ENCODE results near the gene XPC. TPM values are rescaled to one million over a fixed set of nuclear protein-coding genes. Genes with fewer than 3 reads are reported as not detected.

The XPC gene
- total and polyA plus RNA-seq, 3 experiments from 2014 or later = 38.8 to 44.0 (median 38.9) TPM

GRCh38 chr3:14140668-14141067 lies 37.7 kb downstream of the XPC start:
- no peak overlapping the region for H3K4me3 ChIP-seq (ENCODE audit: low read length)
- DNase-seq = peak in 1 of 5 donors; percentile 37
- Mint-ChIP-seq H3K27me3 (peaks cover 0 to 2% of the 10 kb centered on the region in 2 donors), H3K4me1 (peaks cover 50 to 57% (median 55%) of the 10 kb centered on the region in 3 donors), H3K9me3 (no peaks in the 10 kb centered on the region), H3K36me3 (peaks cover 0 to 74% (median 14%) of the 10 kb centered on the region in 3 donors), H3K4me3 (peak overlapping the region in 2 of 7 donors; percentile 44 to 60), H3K27ac (peak overlapping the region; percentile 74 to 100 (median 99))
- peaks cover 12% of the 10 kb centered on the region for H3K36me3 ChIP-seq (ENCODE audit: insufficient read depth, low read length)
- CTCF ChIA-PET = interaction anchor here (1.8 kb wide), 1 partner anchor 16 kb away, joined by 5 read pairs; the partner anchor contains the start of genes CHCHD4 and TMEM43
- peaks cover 54% of the 10 kb centered on the region for H3K4me1 ChIP-seq (ENCODE audit: insufficient read depth, low read length)
- no peak overlapping the region for H3K27ac ChIP-seq (ENCODE audit: low read depth, low read length)
- no peaks in the 10 kb centered on the region for H3K27me3 ChIP-seq (ENCODE audit: insufficient read depth, low read length, poor library complexity, severe bottlenecking)
- H3K9me3 ChIP-seq (ENCODE audit: low read length) = no peaks in the 10 kb centered on the region
- POLR2A ChIA-PET = no interaction called here

- Mint-ChIP-seq H3K4me3 (no peak overlapping the region), H3K9me3 (no peaks in the 10 kb centered on the region), H3K27ac (peak overlapping the region in 7 of 8 donors; percentile 48 to 100 (median 93)), H3K36me3 (peaks cover 0 to 75% (median 12%) of the 10 kb centered on the region in 3 donors), H3K27me3 (peaks cover 0 to 2% of the 10 kb centered on the region in 2 donors), H3K4me1 (peaks cover 43 to 50% (median 46%) of the 10 kb centered on the region in 3 donors)
- Histone ChIP-seq H3K4me1 (ENCODE audit: insufficient read depth, low read length) (peaks cover 45% of the 10 kb centered on the region), H3K4me3 (ENCODE audit: low read length) (no peak overlapping the region), H3K27me3 (ENCODE audit: insufficient read depth, low read length, poor library complexity, severe bottlenecking) (no peaks in the 10 kb centered on the region), H3K36me3 (ENCODE audit: insufficient read depth, low read length) (peaks cover 13% of the 10 kb centered on the region), H3K9me3 (ENCODE audit: low read length) (no peaks in the 10 kb centered on the region), H3K27ac (ENCODE audit: low read depth, low read length) (no peak overlapping the region)
- POLR2A ChIA-PET = no interaction called here
- no peak for DNase-seq
- CTCF ChIA-PET = interaction anchor here (1.8 kb wide), 1 partner anchor 15 kb away, joined by 5 read pairs; the partner anchor contains the start of genes CHCHD4 and TMEM43
Observed at GRCh38 chr3:14139771-14140170, 38.6 kb downstream of the XPC start.

GRCh38 chr3:14138878-14139655 lies 39.3 kb downstream of the XPC start:
- POLR2A ChIA-PET = interaction anchor here (1.3 kb wide), 1 partner anchor 14 kb away, joined by 3 read pairs; the partner anchor contains the start of genes CHCHD4 and TMEM43

GRCh38 chr3:14138109-14138877 lies 40.1 kb downstream of the XPC start:
- peaks cover 31% of the 10 kb centered on the region for H3K4me1 ChIP-seq (ENCODE audit: insufficient read depth, low read length)
- H3K27me3 Mint-ChIP-seq = peaks cover 0 to 2% of the 10 kb centered on the region in 2 donors
- H3K27me3 ChIP-seq (ENCODE audit: insufficient read depth, low read length, poor library complexity, severe bottlenecking) = no peaks in the 10 kb centered on the region
- no peaks in the 10 kb centered on the region for H3K9me3 ChIP-seq (ENCODE audit: low read length)
- H3K4me1 Mint-ChIP-seq = peaks cover 30 to 35% (median 31%) of the 10 kb centered on the region in 3 donors
- peaks cover 22% of the 10 kb centered on the region for H3K36me3 ChIP-seq (ENCODE audit: insufficient read depth, low read length)
- H3K9me3 Mint-ChIP-seq = no peaks in the 10 kb centered on the region
- no peak overlapping the region for H3K4me3 ChIP-seq (ENCODE audit: low read length)
- H3K27ac ChIP-seq (ENCODE audit: low read depth, low read length) = no peak overlapping the region
- H3K36me3 Mint-ChIP-seq = peaks cover 0 to 85% (median 12%) of the 10 kb centered on the region in 3 donors
- ChIA-PET POLR2A (interaction anchor here (1.3 kb wide), 1 partner anchor 14 kb away, joined by 3 read pairs; the partner anchor contains the start of genes CHCHD4 and TMEM43), CTCF (interaction anchor here (1.6 to 1.8 kb wide), 2 partner anchors 13 to 242 kb away, joined by 4 read pairs; no protein-coding TSS in a partner anchor)
- H3K27ac Mint-ChIP-seq = peak overlapping the region; percentile 25 to 96 (median 70)
- no peak overlapping the region for H3K4me3 Mint-ChIP-seq
- DNase-seq = peak in 1 of 5 donors; percentile 31

More at GRCh38 chr3:14138878-14139655, 39.3 kb downstream of the XPC start:
- Mint-ChIP-seq H3K36me3 (peaks cover 0 to 78% (median 12%) of the 10 kb centered on the region in 3 donors), H3K9me3 (no peaks in the 10 kb centered on the region), H3K27ac (peak overlapping the region in 7 of 8 donors; percentile 9 to 99 (median 84)), H3K4me1 (peaks cover 36 to 43% (median 39%) of the 10 kb centered on the region in 3 donors), H3K4me3 (no peak overlapping the region), H3K27me3 (peaks cover 0 to 2% of the 10 kb centered on the region in 2 donors)
- Histone ChIP-seq H3K4me3 (ENCODE audit: low read length) (no peak overlapping the region), H3K9me3 (ENCODE audit: low read length) (no peaks in the 10 kb centered on the region), H3K4me1 (ENCODE audit: insufficient read depth, low read length) (peaks cover 39% of the 10 kb centered on the region), H3K27me3 (ENCODE audit: insufficient read depth, low read length, poor library complexity, severe bottlenecking) (no peaks in the 10 kb centered on the region), H3K27ac (ENCODE audit: low read depth, low read length) (no peak overlapping the region), H3K36me3 (ENCODE audit: insufficient read depth, low read length) (peaks cover 17% of the 10 kb centered on the region)
- CTCF ChIA-PET = interaction anchor here (1.6 to 1.8 kb wide), 2 partner anchors 13 to 243 kb away, joined by 4 read pairs; no protein-coding TSS in a partner anchor
- peak in 1 of 5 donors; percentile 29 for DNase-seq

GRCh38 chr3:14137445-14137844 lies 41.0 kb downstream of the XPC start:
- CTCF ChIA-PET = interaction anchor here (1.6 to 1.8 kb wide), 2 partner anchors 12 to 241 kb away, joined by 4 read pairs; no protein-coding TSS in a partner anchor
- peak in 1 of 5 donors; percentile 14 for DNase-seq
- peaks cover 31% of the 10 kb centered on the region for H3K36me3 ChIP-seq (ENCODE audit: insufficient read depth, low read length)
- H3K4me1 Mint-ChIP-seq = peaks cover 22 to 27% (median 22%) of the 10 kb centered on the region in 3 donors
- no peak overlapping the region for H3K4me3 Mint-ChIP-seq
- H3K27me3 Mint-ChIP-seq = peaks cover 0 to 2% of the 10 kb centered on the region in 2 donors
- no peak overlapping the region for H3K4me3 ChIP-seq (ENCODE audit: low read length)
- POLR2A ChIA-PET = no interaction called here
- H3K4me1 ChIP-seq (ENCODE audit: insufficient read depth, low read length) = peaks cover 23% of the 10 kb centered on the region
- no peak overlapping the region for H3K27ac ChIP-seq (ENCODE audit: low read depth, low read length)
- peaks cover 0 to 91% (median 12%) of the 10 kb centered on the region in 3 donors for H3K36me3 Mint-ChIP-seq
- H3K9me3 Mint-ChIP-seq = no peaks in the 10 kb centered on the region
- peak overlapping the region in 4 of 8 donors; percentile 12 to 84 (median 60) for H3K27ac Mint-ChIP-seq
- H3K9me3 ChIP-seq (ENCODE audit: low read length) = no peaks in the 10 kb centered on the region
- H3K27me3 ChIP-seq (ENCODE audit: insufficient read depth, low read length, poor library complexity, severe bottlenecking) = no peaks in the 10 kb centered on the region

- H3K9me3 ChIP-seq (ENCODE audit: low read length) = no peaks in the 10 kb centered on the region
- H3K27ac ChIP-seq (ENCODE audit: low read depth, low read length) = no peak overlapping the region
- H3K4me3 Mint-ChIP-seq = no peak overlapping the region
- no peaks in the 10 kb centered on the region for H3K9me3 Mint-ChIP-seq
- H3K36me3 ChIP-seq (ENCODE audit: insufficient read depth, low read length) = peaks cover 35% of the 10 kb centered on the region
- H3K27me3 ChIP-seq (ENCODE audit: insufficient read depth, low read length, poor library complexity, severe bottlenecking) = no peaks in the 10 kb centered on the region
- H3K27ac Mint-ChIP-seq = peak overlapping the region in 3 of 8 donors; percentile 33 to 81 (median 54)
- CTCF ChIA-PET = interaction anchor here (1.8 kb wide), 1 partner anchor 11 kb away, joined by 4 read pairs; no protein-coding TSS in a partner anchor
- peaks cover 0 to 2% of the 10 kb centered on the region in 2 donors for H3K27me3 Mint-ChIP-seq
- peak in 1 of 5 donors; percentile 15 for DNase-seq
- peaks cover 19% of the 10 kb centered on the region for H3K4me1 ChIP-seq (ENCODE audit: insufficient read depth, low read length)
- H3K4me3 ChIP-seq (ENCODE audit: low read length) = no peak overlapping the region
- H3K4me1 Mint-ChIP-seq = peaks cover 18 to 22% (median 18%) of the 10 kb centered on the region in 3 donors
- POLR2A ChIA-PET = no interaction called here
- peaks cover 0 to 91% (median 9%) of the 10 kb centered on the region in 3 donors for H3K36me3 Mint-ChIP-seq
Observed at GRCh38 chr3:14137004-14137403, 41.4 kb downstream of the XPC start.

GRCh38 chr3:14135581-14135980 lies 42.8 kb downstream of the XPC start:
- no peaks in the 10 kb centered on the region for H3K9me3 Mint-ChIP-seq
- H3K36me3 Mint-ChIP-seq = peaks cover 0 to 92% (median 12%) of the 10 kb centered on the region in 3 donors
- Histone ChIP-seq H3K9me3 (ENCODE audit: low read length) (no peaks in the 10 kb centered on the region), H3K4me1 (ENCODE audit: insufficient read depth, low read length) (peaks cover 5% of the 10 kb centered on the region), H3K4me3 (ENCODE audit: low read length) (no peak overlapping the region), H3K27ac (ENCODE audit: low read depth, low read length) (no peak overlapping the region), H3K27me3 (ENCODE audit: insufficient read depth, low read length, poor library complexity, severe bottlenecking) (no peaks in the 10 kb centered on the region), H3K36me3 (ENCODE audit: insufficient read depth, low read length) (peaks cover 49% of the 10 kb centered on the region)
- peak in 1 of 5 donors; percentile 36 for DNase-seq
- ChIA-PET POLR2A (no interaction called here), CTCF (no interaction called here)
- H3K27me3 Mint-ChIP-seq = no peaks in the 10 kb centered on the region
- H3K27ac Mint-ChIP-seq = peak overlapping the region in 3 of 8 donors; percentile 71 to 86 (median 81)
- no peak overlapping the region for H3K4me3 Mint-ChIP-seq
- peaks cover 4 to 12% (median 4%) of the 10 kb centered on the region in 3 donors for H3K4me1 Mint-ChIP-seq

Data from CD8-positive, alpha-beta memory T cell (primary cell).